Esophagus muscularis mucosa (tissue), 4 donors: ENCODE measurements around the gene ZNF140.

Experiments
- CTCF ChIP-seq, 3 experiments: fragments of 200-600 bp in 2 of 3; fragments of 450-650 bp in 1 of 3; sonication (generic) in 2 of 3; IDR thresholded peaks; one replicate each; pipeline ENCODE4 v1.5.1; 2017 to 2019; ENCODE audit warnings: antibody characterized with exemption in 3 of 3, mild to moderate bottlenecking in 2 of 3, moderate library complexity in 1 of 3
- EP300 ChIP-seq: sonication (generic); formaldehyde crosslinking; IDR thresholded peaks from one replicate; pipeline ENCODE4 v1.6.1; 2017; ENCODE audit warnings: antibody characterized with exemption
- POLR2A ChIP-seq: fragments of 450-650 bp; IDR thresholded peaks from one replicate; pipeline ENCODE4 v1.6.1; 2017; ENCODE audit warnings: antibody characterized with exemption, moderate library complexity, mild to moderate bottlenecking, low read depth

- TF ChIP-seq POLR2A (no peak), CTCF (IDR thresholded peaks at IDR 0.05) (no peak), EP300 (no peak)
Measured at GRCh38 chr12:133106253-133106652, 25.5 kb downstream of the ZNF140 start.
